IPS DF 19.7 (cell line): ENCODE data around the gene SNRPB.

Experiments used
- DNase-seq: peaks from one replicate; pipeline ENCODE4 v3.0.0-alpha.2; 2013; ENCODE audit warnings: low read depth, low spot score

The SNRPB gene

DNA sequence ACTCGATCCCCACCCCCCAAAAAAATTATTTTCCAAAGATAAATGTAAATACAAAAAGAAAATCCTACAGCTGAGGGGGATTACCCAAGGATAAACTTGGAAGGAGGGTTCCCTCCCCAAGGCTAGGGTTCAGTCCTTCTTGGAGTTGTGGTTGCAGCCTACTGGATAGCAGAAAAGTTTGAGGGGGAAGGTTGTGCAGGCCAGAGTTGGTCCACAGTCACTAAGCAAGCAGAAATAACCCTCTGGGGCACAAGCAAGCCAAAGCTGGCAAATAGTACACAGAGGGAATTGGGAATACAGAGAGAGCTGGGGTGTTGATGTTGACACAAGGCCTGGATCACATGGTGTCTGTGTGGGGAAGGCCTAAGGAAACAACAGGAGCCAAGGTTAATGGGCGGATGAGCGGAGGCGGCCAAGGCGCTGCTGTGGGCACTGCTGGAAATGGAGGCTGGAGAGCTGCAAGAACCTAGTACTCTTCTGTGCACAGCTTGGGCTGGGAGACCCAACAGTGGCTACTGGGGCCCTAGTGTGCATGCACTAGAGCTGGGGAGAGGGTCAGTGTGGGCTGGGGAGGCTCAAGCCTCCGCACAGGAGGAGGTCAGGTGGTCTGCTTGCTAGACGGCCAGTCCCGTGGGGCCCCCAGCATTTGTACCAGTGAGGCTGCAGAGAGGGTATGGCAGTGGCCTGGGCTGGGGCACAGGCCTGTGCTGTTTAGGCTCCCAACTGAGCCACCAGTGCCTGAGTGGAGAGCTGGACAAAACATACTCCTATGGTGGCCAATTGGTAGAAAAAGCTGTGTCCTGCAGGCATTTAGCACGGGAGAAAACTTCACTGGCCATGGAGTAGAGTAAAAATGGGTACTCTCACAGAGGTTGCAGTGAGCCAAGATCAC is 5.5 kb upstream of the SNRPB start:
- DNase-seq: no peak

DNA sequence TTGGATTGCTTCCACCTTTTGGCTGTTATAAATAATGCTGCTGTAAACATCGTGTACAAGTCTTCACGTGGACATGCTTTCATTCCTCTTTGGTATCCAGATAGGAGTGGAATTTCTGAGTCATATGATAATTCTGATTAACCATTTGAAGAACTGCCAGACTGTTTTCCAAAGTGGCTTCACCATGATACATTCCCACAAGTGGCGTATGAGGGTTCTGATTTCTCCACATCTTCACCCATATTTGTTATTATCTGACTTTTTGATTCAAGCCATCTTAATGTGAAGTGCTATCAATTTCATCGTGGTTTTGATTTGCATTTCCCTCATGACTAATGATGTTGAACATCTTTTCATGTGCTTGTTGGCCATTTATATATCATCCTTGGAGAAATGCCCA is 2.9 kb upstream of the SNRPB start:
- no peak for DNase-seq

DNA sequence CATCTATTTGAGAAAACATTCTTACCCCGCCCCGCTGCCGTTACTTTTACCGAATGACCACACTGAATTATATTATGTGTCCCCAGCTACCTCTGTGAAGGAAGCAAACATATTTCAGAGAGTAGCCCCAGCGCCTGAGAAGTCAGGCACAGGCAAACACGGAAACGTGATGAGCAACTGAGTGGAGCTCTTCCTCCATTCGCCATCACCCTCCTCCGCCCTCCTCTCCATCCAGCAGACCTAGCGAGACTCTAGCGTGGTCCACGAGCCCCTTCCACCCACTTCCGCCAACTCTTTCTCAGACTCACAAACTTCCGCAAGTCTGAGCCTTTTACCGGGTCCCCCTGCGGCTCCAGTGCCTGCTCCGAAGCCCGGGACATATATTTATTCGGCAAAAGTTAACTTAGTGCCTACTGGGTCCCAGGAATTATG is 582 bp downstream of the SNRPB start:
- no peak for DNase-seq

DNA sequence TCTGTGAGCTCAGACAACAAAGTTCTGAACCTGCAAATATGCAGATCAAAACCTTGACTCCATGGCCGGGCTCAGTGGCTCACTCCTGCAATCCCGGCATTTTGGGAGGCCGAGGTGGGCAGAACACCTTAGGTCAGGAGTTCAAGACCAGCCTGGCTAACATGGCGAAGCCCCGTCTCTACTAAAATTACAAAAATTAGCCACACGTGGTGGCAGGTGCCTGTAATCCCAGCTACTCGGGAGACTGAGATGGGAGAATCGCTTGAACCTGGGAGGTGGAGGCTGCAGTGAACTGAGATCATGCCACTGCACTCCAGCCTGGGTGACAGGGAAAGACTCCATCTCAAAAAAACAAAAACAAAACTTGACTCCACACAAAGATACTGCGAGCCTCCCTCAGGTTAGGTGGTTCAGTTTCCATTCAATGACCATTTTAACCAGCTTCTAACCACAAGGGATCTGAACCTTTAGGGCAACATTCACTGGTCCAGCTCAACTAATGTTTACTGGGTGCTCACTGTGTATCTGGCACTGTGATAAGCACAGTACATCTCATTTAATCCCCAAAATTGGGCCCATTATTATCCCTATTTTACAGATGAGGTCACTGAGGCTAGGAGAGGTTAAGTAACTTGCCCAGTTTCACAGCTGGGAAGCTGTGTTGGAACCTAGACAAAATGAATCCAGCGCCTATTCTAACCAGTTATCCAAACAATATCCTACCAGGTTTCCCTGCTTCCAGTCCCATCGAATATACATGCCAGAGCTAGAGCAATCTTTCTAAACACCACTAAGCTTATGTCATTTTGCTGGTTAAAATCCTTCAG is 1.8 kb downstream of the SNRPB start:
- DNase-seq: no peak

DNA sequence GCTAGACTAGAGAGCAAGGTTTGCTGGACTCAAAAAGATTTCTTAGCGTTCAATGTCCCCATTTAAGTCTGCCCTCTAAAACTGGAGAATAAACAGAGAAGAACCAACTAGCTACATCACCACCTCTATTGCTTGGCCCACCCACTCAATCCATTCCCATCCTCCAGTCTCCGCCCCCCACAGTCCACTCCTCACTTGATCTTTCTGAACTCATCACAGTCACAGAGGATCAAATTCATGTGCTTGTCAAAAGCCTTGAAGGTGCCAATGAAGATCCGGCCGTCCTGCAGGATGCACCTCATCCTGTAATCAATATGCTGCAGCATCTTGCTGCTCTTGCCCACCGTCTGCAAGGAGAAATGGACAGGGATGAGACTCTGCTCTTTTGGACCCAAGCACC is 3.2 kb downstream of the SNRPB start:
- DNase-seq: no peak

DNA sequence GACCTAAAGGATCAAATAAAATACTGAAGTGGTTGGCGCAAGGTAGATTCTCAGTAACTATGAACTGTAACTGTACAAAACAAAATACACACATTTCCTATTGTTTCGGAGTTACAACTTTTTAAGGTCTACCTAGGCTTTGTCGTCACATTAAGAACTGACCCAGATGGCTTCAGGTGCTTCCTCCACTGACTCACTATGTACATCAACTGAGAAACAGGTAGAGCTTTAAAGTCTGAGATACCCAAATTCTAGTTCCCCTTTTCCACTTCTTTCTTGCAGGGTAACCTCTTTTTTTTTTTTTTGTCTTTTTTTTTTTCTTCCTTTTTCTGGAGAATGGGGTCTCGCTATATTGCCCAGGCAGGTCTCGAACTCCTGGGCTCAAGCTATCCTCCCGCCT is 5.5 kb downstream of the SNRPB start:
- DNase-seq: no peak

DNA sequence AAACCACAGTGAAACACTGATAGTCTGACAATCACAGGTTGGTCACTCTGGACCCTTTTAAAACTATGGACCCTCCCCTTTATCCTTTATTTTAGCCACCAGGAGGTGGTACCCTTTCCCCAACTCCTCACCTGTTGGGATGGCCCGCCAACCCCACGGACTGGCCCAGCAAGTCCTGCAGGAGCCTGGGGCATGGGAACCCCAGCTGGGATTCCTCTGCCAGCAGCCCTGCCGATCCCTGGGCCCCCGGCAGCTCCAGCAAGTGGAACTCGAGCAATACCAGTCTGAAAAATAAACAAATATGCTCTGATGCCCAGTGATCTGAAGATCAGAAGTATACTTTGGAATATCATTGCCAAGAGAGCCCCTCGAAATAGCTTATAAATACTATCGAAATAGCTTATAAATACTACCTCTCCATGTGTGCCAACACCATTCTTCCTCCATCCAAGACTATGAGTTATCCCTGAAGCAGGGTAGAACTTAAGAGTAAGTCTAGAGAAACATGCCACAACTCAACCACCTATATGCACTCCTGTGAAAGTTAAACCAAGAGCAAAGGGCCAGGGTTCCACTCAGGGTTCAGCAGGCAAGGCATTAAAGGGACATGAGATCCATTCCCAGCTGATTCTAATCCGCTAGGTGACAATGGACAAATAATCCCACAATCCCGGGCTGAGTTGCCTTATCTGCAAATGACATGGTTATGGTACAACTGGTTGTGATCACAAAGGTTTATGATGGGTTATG is 6.8 kb downstream of the SNRPB start:
- no peak for DNase-seq

DNA sequence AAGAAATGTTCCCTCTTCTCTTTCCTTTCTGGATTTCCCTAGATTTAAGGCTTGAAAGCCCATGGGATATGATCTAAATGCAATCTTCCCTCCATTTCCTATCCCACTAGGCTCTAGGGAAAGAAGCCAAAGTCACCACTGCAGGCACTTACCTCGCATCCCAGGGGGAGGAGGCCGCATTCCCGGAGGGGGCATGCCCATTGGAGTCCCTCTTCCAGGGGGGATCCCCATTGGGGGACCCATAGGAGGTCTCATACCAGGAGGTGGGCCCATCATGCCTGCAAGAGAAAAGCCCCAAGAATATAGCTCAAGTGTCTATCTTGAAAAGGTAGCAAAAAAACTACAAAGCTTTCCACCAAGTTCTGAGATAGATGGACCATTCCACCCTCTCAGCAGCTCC is 8.1 kb downstream of the SNRPB start:
- DNase-seq: no peak

DNA sequence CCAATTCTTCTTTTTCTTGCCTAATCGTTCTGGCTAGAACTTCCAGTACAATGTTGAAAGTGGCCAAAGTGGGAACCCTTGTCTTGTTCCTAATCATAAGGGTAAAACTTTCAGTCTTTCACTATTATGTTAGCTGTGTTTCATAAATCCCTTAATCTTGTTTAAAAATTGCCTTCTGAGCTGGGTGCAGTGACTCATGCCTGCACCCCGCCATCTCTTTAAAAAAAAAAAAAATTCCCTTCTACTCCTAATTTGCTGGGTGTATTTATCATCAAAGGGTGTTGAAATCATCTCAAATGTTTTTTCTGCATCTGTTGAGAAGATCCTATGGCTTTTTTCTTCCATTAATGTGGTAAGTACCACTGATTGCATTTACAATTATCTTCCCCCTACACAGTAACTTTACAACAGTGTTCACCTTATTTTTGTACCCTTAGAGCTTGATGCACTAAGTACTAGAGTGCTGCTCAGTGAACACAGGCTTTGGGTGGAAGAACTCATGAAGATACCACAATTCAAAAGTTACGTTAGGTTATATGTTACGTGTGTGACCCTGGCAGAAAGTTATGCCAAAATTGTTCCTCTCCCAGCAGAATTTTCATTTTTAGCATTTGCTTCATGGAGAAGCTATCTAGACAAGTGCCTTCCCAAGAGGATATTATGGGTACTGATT is 9.7 kb downstream of the SNRPB start:
- DNase-seq: no peak

DNA sequence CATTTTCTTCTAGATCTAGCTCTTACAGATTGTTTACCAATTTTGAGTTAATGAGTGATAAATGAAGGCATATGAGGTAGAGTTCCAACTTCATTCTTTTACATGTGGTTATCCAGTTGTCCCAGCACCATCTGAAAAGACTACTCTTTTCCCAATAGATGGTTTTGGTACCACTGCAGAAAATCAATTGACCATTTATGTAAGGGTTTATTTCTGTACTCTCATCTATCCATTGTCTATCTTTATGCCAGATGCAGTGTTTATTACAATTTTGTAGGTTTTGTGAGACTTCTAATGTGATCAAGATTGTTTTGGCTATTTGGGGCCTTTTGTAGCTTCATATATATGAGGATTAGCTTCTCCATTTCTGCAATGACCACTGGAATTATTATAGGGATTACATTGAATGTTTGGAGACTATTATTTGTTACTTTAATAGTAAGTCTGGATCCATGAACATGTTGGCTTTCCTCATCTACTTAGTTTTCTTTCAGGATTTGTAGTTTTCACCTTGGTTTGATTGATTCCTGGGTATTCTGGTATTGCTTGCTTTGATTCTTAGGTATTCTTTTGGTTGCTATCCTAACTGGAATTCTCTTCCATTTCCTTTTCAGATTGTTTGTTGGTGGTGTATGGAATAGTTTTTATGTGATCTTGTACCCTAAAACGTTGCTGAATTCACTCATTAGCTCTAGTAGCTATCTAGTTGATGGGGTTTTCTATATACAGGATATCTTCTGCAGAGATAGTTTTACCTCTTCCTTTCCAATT is 10.4 kb downstream of the SNRPB start:
- no peak for DNase-seq

DNA sequence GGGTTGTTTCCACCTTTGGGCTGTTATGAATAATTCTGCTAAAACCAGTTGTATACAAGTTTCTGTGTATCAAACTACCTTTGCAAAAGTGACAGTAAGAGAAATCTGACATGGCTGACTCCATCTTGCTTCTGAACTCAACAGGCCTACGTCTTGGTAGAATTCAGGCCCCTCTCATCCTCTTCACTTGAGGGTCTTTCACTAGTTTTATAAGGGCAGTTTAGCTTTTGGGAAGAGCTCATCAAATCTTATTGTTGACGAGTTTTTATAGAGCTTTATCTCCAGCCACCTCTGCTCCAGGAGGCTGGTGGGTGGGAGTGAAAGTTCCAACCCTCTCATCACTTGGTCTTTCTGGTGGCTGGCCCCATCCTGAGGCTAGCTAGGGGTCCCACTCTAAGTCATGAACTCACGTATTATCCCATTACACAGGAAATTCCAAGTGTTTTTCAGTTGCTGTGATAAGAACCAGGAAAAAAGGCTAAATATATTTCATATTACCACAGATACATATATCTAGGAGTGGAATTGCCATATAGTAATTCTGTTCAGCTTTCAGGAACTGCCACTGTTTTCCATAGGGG is 11.6 kb downstream of the SNRPB start:
- DNase-seq: no peak

DNA sequence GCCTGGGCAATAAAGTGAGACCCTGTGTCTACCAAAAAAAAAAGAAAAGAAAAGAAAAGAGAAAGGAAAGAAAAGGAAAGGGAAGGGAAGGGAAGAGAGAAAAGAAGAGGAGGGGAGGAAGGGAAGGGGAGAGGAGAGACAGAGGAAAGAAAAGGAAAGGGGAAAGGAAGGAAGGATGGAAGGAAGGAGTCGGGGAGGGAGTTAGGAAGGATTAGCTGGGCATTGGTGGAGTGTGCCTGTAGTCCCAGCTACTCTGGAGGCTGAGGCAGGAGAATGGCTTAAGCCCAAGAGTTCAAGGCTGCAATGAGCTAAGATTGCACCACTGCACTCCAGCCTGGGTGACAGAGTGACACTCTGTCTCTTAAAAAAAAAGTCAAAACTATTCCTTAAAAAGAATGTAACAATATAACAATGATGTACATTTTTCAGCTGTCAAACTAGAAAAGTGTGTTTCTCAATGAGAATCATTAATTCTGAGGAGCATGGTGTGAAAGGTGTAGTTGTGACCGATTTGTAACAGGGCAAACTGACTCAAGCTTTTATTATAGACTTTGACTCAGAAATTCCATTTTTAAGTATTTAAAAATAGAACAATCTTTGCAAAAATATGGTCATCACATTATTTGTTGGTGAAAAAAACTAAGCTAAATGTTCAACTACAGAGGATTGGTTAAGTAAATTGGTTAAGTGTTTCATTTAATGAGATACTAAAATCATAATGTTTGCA is 14.7 kb downstream of the SNRPB start:
- no peak for DNase-seq

DNA sequence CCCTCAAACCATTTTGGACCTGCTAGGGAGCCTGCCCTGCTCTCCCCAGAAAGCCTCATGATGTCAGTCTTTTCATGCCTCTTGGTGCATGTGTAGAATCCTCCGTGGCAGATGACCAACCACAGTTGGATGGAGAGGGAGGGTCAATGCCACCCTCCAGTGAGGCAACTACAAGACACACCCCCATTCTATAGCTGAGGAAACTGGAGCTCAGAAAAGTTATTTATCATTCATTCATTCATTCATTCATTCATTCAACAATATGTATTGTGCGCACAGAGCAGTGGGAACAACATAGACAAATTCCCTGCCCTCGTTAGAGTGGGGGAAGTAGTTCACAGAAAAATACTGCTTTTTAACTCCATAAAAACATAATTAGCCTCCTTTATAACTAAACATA is 16.8 kb downstream of the SNRPB start:
- no peak for DNase-seq

DNA sequence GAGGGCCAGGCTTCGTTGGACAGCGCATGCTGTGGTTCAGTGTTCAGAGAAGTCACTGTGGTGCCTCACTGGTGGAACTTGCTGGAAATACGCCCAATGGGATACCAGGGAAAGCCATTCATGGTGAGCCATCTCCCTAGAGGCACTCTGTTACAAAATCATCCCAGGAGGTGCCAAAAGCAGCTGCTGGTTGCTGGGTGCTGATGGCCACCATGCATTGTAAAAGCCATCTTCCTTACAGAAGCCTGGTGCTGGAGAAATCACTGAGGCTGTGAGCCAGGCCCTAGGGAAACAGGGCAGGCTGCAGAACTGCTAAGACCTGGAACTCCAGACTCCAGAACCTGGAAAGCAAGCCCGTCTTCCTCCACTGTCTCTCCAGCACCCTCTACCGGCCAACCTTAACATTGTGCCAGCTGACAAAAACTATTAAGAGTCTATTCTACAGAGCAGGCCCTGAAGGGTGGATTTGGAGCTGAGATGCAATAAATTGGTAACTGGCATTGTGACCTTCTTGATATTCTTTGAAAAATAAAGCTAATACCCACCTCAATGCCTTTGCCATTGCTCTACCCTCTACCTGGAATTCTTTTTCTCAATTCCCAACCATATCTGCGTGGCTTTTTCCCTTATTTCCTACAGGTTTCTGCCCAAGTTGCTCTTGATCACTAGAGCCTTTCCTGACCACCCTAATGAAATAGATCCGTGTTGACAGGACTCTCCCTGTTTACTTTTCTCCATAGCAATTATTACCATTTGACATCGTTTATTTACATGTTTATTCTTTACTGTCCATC is 18.5 kb downstream of the SNRPB start:
- peak; percentile 38 for DNase-seq

DNA sequence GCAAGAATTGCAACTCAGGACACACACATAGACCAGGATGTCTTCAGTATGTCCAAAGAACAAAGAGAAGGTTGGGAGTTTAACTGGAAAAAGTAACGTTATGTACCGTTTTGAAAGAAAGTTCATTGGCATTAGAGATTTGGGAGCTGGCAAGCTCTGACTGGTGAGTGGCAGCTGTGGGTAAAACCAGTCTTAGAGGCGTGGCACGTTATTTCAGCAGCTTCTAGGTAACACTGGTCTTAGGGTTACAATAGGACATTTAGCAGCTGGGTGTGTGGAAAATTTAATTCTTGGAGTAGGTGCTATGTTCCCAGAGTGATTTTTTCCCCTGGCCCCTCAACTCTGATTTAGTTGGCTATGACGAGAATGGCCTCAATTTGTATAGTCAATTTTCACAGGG is 19.2 kb downstream of the SNRPB start:
- DNase-seq: no peak

DNA sequence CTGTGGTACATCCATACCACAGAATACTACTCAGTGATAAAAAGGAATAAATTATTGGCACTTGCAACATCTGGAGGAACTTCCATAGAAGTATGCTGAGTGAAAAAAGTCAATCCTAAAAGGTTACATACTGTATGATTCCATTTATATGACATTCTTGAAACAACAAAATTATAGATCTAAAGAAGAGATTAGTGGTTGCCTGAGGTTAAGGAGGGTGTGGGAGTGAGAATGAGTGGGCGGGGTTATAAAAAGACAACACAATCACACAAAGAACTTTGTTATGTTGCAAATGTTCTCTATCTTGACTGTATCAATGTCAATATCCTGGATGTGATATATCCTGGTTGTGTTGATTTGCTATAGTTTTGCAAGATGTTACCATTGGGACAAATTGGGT is 21.2 kb downstream of the SNRPB start:
- no peak for DNase-seq

DNA sequence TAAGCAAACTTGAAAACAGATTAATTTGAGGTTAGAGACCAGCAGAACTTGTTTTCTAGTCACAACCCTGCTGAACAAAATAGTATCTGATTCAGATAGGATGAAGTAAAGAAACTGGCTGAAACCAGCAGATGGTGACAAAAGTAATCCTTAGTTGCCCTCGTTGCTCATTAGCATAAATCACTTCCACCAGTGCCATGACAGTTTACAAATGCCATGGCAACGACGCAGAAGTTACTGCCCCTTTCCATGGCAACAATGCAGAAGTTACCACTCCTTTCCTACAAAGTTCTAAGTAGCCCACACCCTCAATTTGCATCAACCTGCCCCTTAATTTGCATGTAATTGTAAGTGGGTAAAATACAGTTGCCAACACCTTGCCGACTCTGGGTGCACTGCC is 23.7 kb downstream of the SNRPB start:
- peak; percentile 28 for DNase-seq

DNA sequence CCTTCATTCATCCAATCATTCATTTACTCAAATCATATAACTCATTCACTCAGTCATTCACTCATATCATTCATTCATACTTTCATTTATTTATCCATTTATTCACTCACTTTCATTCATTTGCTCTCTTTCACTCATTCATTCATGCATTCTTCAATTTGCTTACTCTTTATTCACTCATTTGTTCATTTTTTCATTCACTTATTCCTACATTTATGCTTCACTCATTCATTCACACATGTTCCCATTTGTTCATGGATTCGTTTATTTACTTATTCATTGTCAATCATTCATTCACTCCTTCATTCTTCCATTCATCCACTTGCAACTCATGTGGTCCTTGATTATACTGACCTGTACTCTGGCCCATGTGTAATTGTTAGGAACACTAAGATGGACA is 39.4 kb downstream of the SNRPB start:
- no peak for DNase-seq

DNA sequence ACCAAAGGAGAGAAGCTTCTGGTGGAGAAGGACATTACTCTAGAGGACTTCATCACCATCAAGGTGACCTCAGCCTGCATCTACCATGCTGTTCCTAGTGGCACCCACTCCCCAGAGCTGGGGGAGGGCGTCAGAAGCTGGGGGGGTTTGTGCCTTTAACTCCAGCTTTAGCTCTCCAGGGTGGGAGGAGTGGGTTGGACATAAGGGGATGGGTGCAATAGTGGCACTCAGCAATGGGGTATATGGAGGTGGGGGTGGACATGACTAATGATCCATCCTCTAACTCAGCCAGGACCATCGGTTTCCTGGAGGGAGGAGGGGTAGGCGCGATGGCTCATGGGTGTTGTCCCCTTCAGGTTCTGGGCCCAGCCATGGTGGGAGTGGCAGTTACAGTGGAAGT is 40.1 kb downstream of the SNRPB start:
- DNase-seq: no peak
